NCI-H2171 (cell line): ENCODE results near the gene HBZ.
"Not testable (repeated sequence)": the region's sequence is repeated elsewhere in the genome, so short reads cannot be mapped to it uniquely, and the experiment has no call there.

Source experiments
- DNase-seq: peaks from one replicate; lab custom pipeline; 2025; lab: John Stamatoyannopoulos, UW

Gene HBZ

DNA sequence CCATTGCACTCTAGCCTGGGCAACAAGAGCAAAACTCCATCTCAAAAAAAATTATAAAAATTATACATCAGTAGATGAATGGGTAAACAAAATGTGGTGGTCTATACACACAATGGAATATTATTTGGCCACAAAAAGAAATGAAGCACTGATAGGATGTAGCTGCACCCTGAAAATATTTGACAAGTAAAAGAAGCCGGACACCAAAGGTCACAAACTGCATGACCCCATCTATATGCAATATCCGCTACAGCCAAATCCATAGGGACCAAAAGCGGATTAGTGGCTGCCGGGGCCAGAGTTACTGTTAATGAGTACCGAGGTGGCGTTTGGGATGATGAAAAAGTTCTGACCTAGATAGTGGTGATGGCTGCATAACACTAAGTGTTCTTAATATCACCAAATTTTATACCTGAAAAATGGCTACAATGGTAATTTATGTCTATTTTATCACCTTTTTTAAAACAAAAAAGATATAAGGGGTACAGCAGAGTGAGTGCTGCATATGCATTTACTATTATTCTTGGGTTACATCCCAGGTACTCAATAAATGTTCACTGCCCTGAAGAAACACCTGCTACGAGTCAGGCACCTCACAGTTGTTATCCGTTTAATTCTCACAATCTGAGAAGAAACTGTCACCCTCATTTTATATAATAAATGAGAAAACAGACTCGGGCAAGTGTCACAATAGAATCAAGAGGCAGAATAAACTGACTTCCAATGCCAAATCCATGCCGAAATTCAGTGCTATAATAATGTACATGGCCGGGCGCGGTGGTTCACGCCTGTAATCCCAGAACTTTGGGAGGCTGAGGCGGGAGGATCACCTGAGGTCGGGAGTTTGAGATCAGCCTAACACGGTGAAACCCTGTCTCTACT, 27.0 kb downstream of the HBZ start:
- no peak for DNase-seq

GRCh38 chr16:180101-180675, 27.7 kb downstream of the HBZ start, which contains the start of gene HBQ1:
HBQ1 (plus strand) TSS chr16:180459; CDS start chr16:180487, 28 bp downstream.
- DNase-seq, result peak; percentile 57

GRCh38 chr16:180681-181564, 28.5 kb downstream of the HBZ start:
- DNase-seq, result peak; percentile 85

DNA sequence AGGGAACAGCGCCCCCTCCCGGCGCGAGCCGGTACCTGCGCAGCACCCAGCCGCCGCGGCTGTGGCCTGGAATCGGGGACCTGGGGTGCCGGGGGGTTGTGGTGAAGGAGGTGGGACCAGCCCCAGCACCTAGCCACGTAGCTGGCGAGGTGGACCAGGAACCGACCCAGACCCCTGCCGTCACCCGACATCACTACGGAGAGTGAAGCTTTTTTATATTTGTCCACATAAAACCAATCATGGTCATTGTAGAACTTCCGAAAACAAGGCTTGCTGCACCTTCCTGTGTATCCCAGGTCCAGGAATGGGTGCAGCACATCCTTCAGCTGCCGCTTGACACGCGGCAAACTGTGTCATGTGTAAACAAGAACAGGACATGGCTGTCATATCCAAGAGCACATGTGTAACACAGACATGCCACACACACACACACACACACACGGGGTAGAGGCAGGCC, 29.1 kb downstream of the HBZ start:
- no peak for DNase-seq

GRCh38 chr16:183005-183404, 30.6 kb downstream of the HBZ start:
- DNase-seq, result no peak

GRCh38 chr16:185213-185612, 32.8 kb downstream of the HBZ start:
- no peak for DNase-seq

- DNase-seq, result no peak
Measured at GRCh38 chr16:185691-186090, 33.2 kb downstream of the HBZ start.

GRCh38 chr16:187330-187729, 34.9 kb downstream of the HBZ start:
- no peak for DNase-seq

DNA sequence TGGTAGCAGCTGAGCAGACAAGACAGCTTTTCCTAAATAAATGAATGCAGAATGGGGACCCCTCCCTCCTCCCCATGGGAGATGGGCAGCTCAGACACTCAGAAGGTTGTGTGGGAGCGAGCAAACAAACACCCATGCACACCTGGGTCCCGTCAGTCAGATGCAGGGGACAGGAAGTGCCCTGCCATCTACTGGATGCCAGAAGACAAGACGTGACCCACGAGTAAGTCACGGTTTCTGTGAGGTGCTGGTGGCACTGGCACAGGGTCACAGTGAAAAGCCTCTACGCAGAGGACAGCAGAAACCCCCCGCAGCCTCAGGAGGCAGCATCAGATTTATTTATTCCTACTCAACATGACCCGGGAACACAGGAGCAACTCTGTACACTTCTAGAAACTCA, 36.2 kb downstream of the HBZ start:
- DNase-seq, result no peak

- DNase-seq, result no peak
Measured at GRCh38 chr16:189604-190186, 37.3 kb downstream of the HBZ start.

- no peak for DNase-seq
Measured at GRCh38 chr16:191831-192230, 39.4 kb downstream of the HBZ start.

DNA sequence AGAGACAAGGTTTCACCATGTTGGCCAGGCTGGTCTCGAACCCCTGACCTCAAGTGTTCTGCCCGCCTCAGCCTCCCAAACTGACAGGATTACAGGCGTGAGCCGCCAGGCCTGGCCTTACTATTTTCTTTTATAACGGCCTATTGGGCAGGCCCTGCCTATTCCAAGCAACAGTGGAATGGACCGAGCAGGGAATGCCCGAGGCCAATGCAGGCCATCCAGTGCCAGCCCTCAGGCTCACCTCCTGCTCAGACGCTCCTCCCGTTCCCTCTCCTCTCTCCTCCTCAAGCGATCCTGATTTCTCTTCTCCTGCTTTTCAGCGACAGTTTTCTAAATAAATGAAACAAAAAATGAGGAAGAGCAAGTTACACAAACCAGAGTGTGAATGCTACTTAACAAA, 40.2 kb downstream of the HBZ start:
- no peak for DNase-seq

DNA sequence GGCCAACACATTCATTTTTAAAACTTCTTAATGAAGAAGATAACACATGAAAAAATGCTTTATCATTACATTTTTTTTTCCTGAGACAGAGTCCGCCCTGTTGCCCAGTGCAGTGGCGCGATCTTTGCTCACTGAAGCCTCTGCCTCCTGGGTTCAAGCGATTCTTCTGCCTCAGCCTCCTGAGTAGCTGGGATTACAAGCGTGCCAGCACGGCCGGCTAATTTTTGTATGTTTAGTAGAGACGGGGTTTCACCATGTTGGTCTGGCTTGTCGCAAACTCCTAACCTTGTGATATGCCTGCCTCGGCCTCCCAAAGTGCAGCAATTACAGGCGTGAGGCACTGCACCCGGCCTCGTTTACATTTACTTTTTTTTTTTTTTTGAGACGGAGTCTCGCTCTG, 41.0 kb downstream of the HBZ start:
- no peak for DNase-seq

DNA sequence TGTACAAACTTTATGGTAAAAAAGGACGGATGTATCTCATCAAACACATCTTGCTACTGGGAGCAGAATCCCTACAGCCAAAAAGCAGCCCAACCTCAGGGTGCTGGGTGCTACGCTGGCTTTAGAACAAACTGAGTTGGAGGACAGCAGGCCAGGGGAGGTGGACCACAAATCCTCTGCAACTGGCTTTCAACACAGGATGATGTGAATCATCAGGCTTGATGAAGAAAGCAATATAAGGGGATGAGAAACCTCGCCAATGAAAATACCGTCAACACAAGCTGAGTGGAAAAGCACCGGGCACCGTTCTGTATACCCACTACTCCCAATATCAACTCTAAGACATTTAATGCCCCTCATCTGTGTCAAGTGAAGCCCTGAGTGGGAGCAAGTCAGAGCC, 42.1 kb downstream of the HBZ start:
- no peak for DNase-seq

- DNase-seq, result peak; percentile 22
Measured at GRCh38 chr16:200388-200787, 47.9 kb downstream of the HBZ start.

DNA sequence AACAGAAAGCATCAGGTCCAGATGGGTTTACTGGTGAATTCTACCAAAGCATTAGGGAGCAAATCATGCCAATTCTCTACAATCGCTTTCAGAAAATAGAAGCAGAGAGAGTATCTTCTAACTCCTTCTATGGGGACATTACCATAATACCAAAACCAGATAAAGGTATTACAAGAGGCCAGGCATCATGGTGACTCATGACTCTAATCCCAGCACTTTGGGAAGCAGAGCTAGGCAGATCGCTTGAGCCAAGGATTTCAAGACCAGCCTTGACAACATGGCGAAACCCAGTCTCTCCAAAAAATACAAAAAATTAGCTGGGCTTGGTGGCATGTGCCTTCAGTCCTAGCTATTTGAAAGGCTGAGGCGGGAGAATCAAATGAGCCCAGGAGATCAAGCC, 50.8 kb downstream of the HBZ start:
- no peak for DNase-seq

- DNase-seq, result not testable (repeated sequence)
Measured at GRCh38 chr16:204046-204445, 51.6 kb downstream of the HBZ start.
